Smooth muscle cell (in vitro differentiated cells): ENCODE measurements around the gene MBD2. TPM values are rescaled to one million over a fixed set of nuclear protein-coding genes. Genes with fewer than 3 reads are reported as not detected.

ENCODE experiments used
- DNase-seq: peaks from one replicate; lab custom pipeline; 2025; ENCODE audit not compliant: unreplicated experiment; lab: John Stamatoyannopoulos, UW
- H2AFZ ChIP-seq: fragments of 200-600 bp; sonication (generic); 2 replicates; pipeline ENCODE4 v1.6.0; 2016; ENCODE audit warnings: antibody characterized with exemption, low read depth, mild to moderate bottlenecking
- H3F3A ChIP-seq: fragments of 200-600 bp; sonication (generic); 2 replicates; pipeline ENCODE4 v1.6.0; 2017; ENCODE audit warnings: antibody characterized with exemption, low read depth
- H3K27ac ChIP-seq: fragments of 200-600 bp; sonication (generic); 2 replicates; pipeline ENCODE4 v1.5.1; 2016; ENCODE audit warnings: low read depth, mild to moderate bottlenecking
- H3K27me3 ChIP-seq: fragments of 200-600 bp; sonication (generic); 2 replicates; pipeline ENCODE4 v1.6.1; 2016; ENCODE audit warnings: low read depth, mild to moderate bottlenecking
- H3K36me3 ChIP-seq: fragments of 200-600 bp; sonication (generic); 2 replicates; pipeline ENCODE4 v1.5.1; 2016; ENCODE audit warnings: low read depth
- H3K4me1 ChIP-seq: fragments of 200-600 bp; sonication (generic); 2 replicates; pipeline ENCODE4 v1.5.1; 2016; ENCODE audit warnings: low read depth
- H3K4me2 ChIP-seq: fragments of 200-600 bp; sonication (generic); 2 replicates; pipeline ENCODE4 v1.6.0; 2016; ENCODE audit warnings: mild to moderate bottlenecking
- H3K4me3 ChIP-seq: fragments of 200-600 bp; sonication (generic); 2 replicates; pipeline ENCODE4 v1.5.1; 2016; ENCODE audit warnings: mild to moderate bottlenecking
- H3K79me2 ChIP-seq: fragments of 200-600 bp; sonication (generic); 2 replicates; pipeline ENCODE4 v1.6.0; 2016; ENCODE audit warnings: low read depth, mild to moderate bottlenecking
- H3K9ac ChIP-seq: fragments of 200-600 bp; sonication (generic); 2 replicates; pipeline ENCODE4 v1.6.0; 2016; ENCODE audit warnings: low read depth
- H3K9me3 ChIP-seq: fragments of 200-600 bp; sonication (generic); replicated peaks from 2 replicates; pipeline ENCODE4 v1.5.1; 2016; ENCODE audit warnings: low read depth
- H4K20me1 ChIP-seq: fragments of 200-600 bp; sonication (generic); 2 replicates; pipeline ENCODE4 v1.6.0; 2016; ENCODE audit warnings: low read depth
- CTCF ChIP-seq: fragments of 200-600 bp; sonication (generic); IDR thresholded peaks from 2 replicates; pipeline ENCODE4 v1.5.1; 2017; ENCODE audit warnings: borderline replicate concordance, mild to moderate bottlenecking, antibody characterized with exemption; ENCODE audit not compliant: insufficient read depth, poor library complexity, severe bottlenecking
- WGBS: methylation state at CpG from one replicate; pipeline ENCODE4 v1.1.7; 2016; ENCODE audit warnings: low lambda C conversion rate; 5-methylcytosine and 5-hydroxymethylcytosine counted together
- polyA plus RNA-seq: library from polyadenylated mRNA; unstranded; fragments of >200 nt; fragmentation: Nextera tagmentation; extraction: Ambion mirVana; gene quantifications from 2 replicates; pipeline ENCODE4 v1.2.1, GENCODE V29; 2016
- total RNA-seq: library from RNA; depleted of rRNA; stranded (reverse); fragments of >200 nt; gene quantifications from 2 replicates; pipeline ENCODE4 v1.2.3, GENCODE V29; 2014

Gene MBD2
- total and polyA plus RNA-seq, 2 experiments from 2014 or later = 28.5 to 42.6 TPM

GRCh38 chr18:54218299-54218698, 6.2 kb downstream of the MBD2 start:
- TF ChIP-seq CTCF = no peak
- H3F3A ChIP-seq = no peaks in the 10 kb centered on the region
- WGBS = 100% methylated on average over 2 of the region's 2 CpGs

GRCh38 chr18:54217624-54218023, 6.8 kb downstream of the MBD2 start:
- 100% methylated on average over 1 of the region's 1 CpG for WGBS
- Histone ChIP-seq H2AFZ (no peak overlapping the region), H3K36me3 (no peaks in the 10 kb centered on the region), H3K9ac (no peak overlapping the region), H3K4me1 (peaks cover 5% of the 10 kb centered on the region), H3K27ac (no peak overlapping the region), H3F3A (no peaks in the 10 kb centered on the region), H3K27me3 (no peaks in the 10 kb centered on the region), H3K4me3 (no peak overlapping the region), H3K9me3 (no peaks in the 10 kb centered on the region), H3K4me2 (no peak overlapping the region), H3K79me2 (peaks cover 100% of the 10 kb centered on the region), H4K20me1 (peaks cover 98% of the 10 kb centered on the region)
- no peak for TF ChIP-seq CTCF
- DNase-seq = no peak

More at GRCh38 chr18:54218299-54218698, 6.2 kb downstream of the MBD2 start:
- Histone ChIP-seq H3K79me2 (peaks cover 100% of the 10 kb centered on the region), H3K9me3 (no peaks in the 10 kb centered on the region), H3K27me3 (no peaks in the 10 kb centered on the region), H3K9ac (no peak overlapping the region), H4K20me1 (peaks cover 100% of the 10 kb centered on the region), H3K4me1 (peaks cover 11% of the 10 kb centered on the region), H3K36me3 (no peaks in the 10 kb centered on the region), H3K4me3 (no peak overlapping the region), H3K4me2 (no peak overlapping the region), H3K27ac (no peak overlapping the region), H2AFZ (no peak overlapping the region)
- no peak for DNase-seq

GRCh38 chr18:54215069-54215468, 9.4 kb downstream of the MBD2 start:
- WGBS = 81% methylated on average over 3 of the region's 3 CpGs
- Histone ChIP-seq H3K79me2 (peaks cover 97% of the 10 kb centered on the region), H2AFZ (no peak overlapping the region), H3K9me3 (no peaks in the 10 kb centered on the region), H3K36me3 (no peaks in the 10 kb centered on the region), H4K20me1 (peaks cover 95% of the 10 kb centered on the region), H3K4me1 (no peaks in the 10 kb centered on the region), H3K4me2 (no peak overlapping the region), H3K27ac (no peak overlapping the region), H3F3A (peaks cover 4% of the 10 kb centered on the region), H3K9ac (no peak overlapping the region), H3K27me3 (no peaks in the 10 kb centered on the region), H3K4me3 (no peak overlapping the region)
- no peak for DNase-seq
- no peak for TF ChIP-seq CTCF

GRCh38 chr18:54210463-54210862, 14.0 kb downstream of the MBD2 start:
- H3K27ac ChIP-seq = peak overlapping the region; percentile 50
- 93% methylated on average over 1 of the region's 1 CpG for WGBS
- H4K20me1 ChIP-seq = peaks cover 95% of the 10 kb centered on the region

More at GRCh38 chr18:54210463-54210862, 14.0 kb downstream of the MBD2 start:
- H3F3A ChIP-seq = peaks cover 4% of the 10 kb centered on the region
- H3K79me2 ChIP-seq = peaks cover 97% of the 10 kb centered on the region
- H3K4me3 ChIP-seq = no peak overlapping the region
- no peak for TF ChIP-seq CTCF
- no peak overlapping the region for H2AFZ ChIP-seq
- H3K27me3 ChIP-seq = no peaks in the 10 kb centered on the region
- DNase-seq = no peak
- no peaks in the 10 kb centered on the region for H3K9me3 ChIP-seq
- no peak overlapping the region for H3K4me2 ChIP-seq
- no peaks in the 10 kb centered on the region for H3K36me3 ChIP-seq
- no peaks in the 10 kb centered on the region for H3K4me1 ChIP-seq
- no peak overlapping the region for H3K9ac ChIP-seq
